Glomerular visceral epithelial cell (primary cell): ENCODE measurements around the gene MAB21L1.

Source experiments
- DNase-seq: peaks from one replicate; pipeline ENCODE4 v3.0.0-alpha.2; 2016; ENCODE audit errors: extremely low spot score

Gene MAB21L1

GRCh38 chr13:35479706-35480105 is 3.2 kb upstream of the MAB21L1 start:
- DNase-seq, result no peak

GRCh38 chr13:35479038-35479492 is 2.6 kb upstream of the MAB21L1 start:
- DNase-seq, result no peak

GRCh38 chr13:35478271-35479037 is 2.0 kb upstream of the MAB21L1 start:
- DNase-seq, result no peak

- DNase-seq, result no peak
These were observed 977 bp upstream of the MAB21L1 start for GRCh38 chr13:35477386-35477946.

- no peak for DNase-seq
These were observed 1.1 kb downstream of the MAB21L1 start for GRCh38 chr13:35475212-35475959.

- DNase-seq, result no peak
These were observed 1.8 kb downstream of the MAB21L1 start for GRCh38 chr13:35474496-35475211.

- no peak for DNase-seq
These were observed 2.7 kb downstream of the MAB21L1 start for GRCh38 chr13:35473802-35474201.

GRCh38 chr13:35473206-35473775 is 3.2 kb downstream of the MAB21L1 start:
- DNase-seq, result no peak

GRCh38 chr13:35472323-35472881 is 4.1 kb downstream of the MAB21L1 start:
- DNase-seq, result no peak

GRCh38 chr13:35471706-35472322 is 4.7 kb downstream of the MAB21L1 start:
- no peak for DNase-seq

GRCh38 chr13:35470671-35471661 is 5.5 kb downstream of the MAB21L1 start:
- DNase-seq, result no peak

- no peak for DNase-seq
These were observed 6.5 kb downstream of the MAB21L1 start for GRCh38 chr13:35469806-35470525.

- no peak for DNase-seq
These were observed 8.3 kb downstream of the MAB21L1 start for GRCh38 chr13:35468195-35468594.

GRCh38 chr13:35465371-35465770 is 11.1 kb downstream of the MAB21L1 start:
- no peak for DNase-seq

GRCh38 chr13:35460061-35460460 is 16.4 kb downstream of the MAB21L1 start:
- no peak for DNase-seq

- DNase-seq, result no peak
These were observed 19.2 kb downstream of the MAB21L1 start for GRCh38 chr13:35457258-35457657.

GRCh38 chr13:35455022-35455421 is 21.5 kb downstream of the MAB21L1 start:
- no peak for DNase-seq

- no peak for DNase-seq
These were observed 26.7 kb downstream of the MAB21L1 start for GRCh38 chr13:35449821-35450220.

GRCh38 chr13:35448465-35448864 is 28.0 kb downstream of the MAB21L1 start:
- DNase-seq, result no peak
